GM23248 (cell line): ENCODE results near the gene OR4E1.

Source experiments
- EZH2 ChIP-seq: fragments of 200-600 bp; sonication (generic); IDR thresholded peaks from 2 replicates; pipeline ENCODE4 v1.6.1; 2018; ENCODE audit warnings: antibody characterized with exemption, mild to moderate bottlenecking; ENCODE audit not compliant: insufficient read depth, poor library complexity, severe bottlenecking
- EZH2phosphoT487 ChIP-seq: fragments of 200-600 bp; sonication (generic); IDR thresholded peaks from 2 replicates; pipeline ENCODE4 v1.6.1; 2018; ENCODE audit warnings: antibody characterized with exemption, moderate library complexity, mild to moderate bottlenecking, low read depth; ENCODE audit not compliant: insufficient read depth

DNA sequence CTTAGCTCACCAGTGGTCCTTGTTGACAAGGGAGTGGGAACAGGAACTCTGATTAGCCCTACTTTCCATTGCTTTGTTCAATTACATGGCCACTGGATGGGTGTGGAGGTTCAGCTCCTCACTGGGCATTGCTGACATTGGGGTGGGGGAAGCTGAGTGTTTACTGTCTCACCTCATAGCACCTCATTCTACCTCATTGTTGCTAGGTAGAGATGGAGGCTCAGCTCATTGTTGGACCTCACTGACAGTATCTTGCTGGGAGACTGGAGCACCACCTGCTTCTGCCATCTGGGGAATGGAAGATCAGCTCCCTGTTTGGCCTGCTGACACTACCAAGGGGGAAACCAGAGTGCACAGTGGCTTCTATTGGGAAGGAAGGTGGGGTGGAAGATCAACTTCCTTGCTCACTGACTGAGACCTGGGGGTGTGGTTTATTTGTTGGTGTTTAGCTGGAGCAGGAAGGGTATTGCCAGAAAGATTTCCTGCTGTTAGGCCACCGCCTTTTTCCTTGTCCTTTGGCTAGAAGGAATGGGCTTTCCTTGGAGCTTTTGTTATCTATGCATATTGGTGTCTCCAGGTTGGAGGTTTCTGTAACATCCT is 21.3 kb downstream of the OR4E1 start:
- no peak for TF ChIP-seq EZH2
- TF ChIP-seq EZH2phosphoT487, result no peak
